ENCODE measurements around the gene ZC3H6. TPM values are rescaled to one million over a fixed set of nuclear protein-coding genes. Genes with fewer than 3 reads are reported as not detected.

Gene ZC3H6
- total RNA-seq, 1 donor from 2014 or later, result 3.9 TPM

DNA sequence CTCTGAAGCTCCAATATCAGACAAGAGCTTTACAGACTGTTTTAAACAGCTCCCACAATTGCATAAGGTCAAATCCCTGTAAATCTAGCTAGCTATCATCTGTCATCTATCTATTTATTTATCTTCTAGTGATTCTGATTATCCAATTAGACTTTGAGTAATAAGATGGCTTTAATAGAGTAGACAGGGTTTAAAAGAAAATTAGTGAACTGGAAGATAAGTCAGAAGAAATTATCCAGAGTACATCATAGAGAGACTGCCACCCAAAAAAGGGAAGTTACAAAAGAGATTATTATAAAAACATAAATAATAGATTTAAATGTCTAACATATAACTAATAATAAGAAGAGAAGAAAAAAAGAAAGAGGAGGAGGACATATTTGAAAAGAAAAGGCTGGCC lies 12.5 kb upstream of the ZC3H6 start:
- H3K27ac Mint-ChIP-seq (ENCODE audit: unreplicated experiment), result no peak overlapping the region
- H3K4me1 Mint-ChIP-seq (ENCODE audit: low read depth, unreplicated experiment), result no peaks in the 10 kb centered on the region
- no peaks in the 10 kb centered on the region for H3K27me3 Mint-ChIP-seq (ENCODE audit: low read depth, unreplicated experiment)
- DNase-seq (ENCODE audit: low read depth), result no peak
- no peaks in the 10 kb centered on the region for H3K36me3 ChIP-seq (ENCODE audit: insufficient read depth, low read length)
- no peak overlapping the region for H3K4me2 ChIP-seq (ENCODE audit: low read length)
- H3K9me3 Mint-ChIP-seq (ENCODE audit: unreplicated experiment), result peaks cover 2% of the 10 kb centered on the region
- no peaks in the 10 kb centered on the region for H4K20me1 ChIP-seq (ENCODE audit: insufficient read depth, low read length)
- no peak overlapping the region for H3K4me3 ChIP-seq (ENCODE audit: insufficient read depth, low read depth, low read length)
- H3K79me2 ChIP-seq (ENCODE audit: insufficient read depth, low read length), result no peaks in the 10 kb centered on the region
- no peak overlapping the region for H3K9ac ChIP-seq (ENCODE audit: low read length)
- H3K4me3 Mint-ChIP-seq (ENCODE audit: unreplicated experiment), result no peak overlapping the region
- no peaks in the 10 kb centered on the region for H3K27me3 ChIP-seq (ENCODE audit: insufficient read depth, low read length)
- FAIRE-seq, result no peak
- TF ChIP-seq, protein P1, sequence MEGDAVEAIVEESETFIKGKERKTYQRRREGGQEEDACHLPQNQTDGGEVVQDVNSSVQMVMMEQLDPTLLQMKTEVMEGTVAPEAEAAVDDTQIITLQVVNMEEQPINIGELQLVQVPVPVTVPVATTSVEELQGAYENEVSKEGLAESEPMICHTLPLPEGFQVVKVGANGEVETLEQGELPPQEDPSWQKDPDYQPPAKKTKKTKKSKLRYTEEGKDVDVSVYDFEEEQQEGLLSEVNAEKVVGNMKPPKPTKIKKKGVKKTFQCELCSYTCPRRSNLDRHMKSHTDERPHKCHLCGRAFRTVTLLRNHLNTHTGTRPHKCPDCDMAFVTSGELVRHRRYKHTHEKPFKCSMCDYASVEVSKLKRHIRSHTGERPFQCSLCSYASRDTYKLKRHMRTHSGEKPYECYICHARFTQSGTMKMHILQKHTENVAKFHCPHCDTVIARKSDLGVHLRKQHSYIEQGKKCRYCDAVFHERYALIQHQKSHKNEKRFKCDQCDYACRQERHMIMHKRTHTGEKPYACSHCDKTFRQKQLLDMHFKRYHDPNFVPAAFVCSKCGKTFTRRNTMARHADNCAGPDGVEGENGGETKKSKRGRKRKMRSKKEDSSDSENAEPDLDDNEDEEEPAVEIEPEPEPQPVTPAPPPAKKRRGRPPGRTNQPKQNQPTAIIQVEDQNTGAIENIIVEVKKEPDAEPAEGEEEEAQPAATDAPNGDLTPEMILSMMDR (IDR thresholded peaks at IDR 0.05; ENCODE audit: insufficient read depth, low read depth, low read length), result no peak
- peaks cover 4% of the 10 kb centered on the region for H3K4me1 ChIP-seq (ENCODE audit: insufficient read depth, low read length)
- H3K36me3 Mint-ChIP-seq (ENCODE audit: low read depth, unreplicated experiment), result no peaks in the 10 kb centered on the region
- no peak overlapping the region for H3K27ac ChIP-seq (ENCODE audit: low read depth, low read length)
- no peak overlapping the region for H2AFZ ChIP-seq (ENCODE audit: low read depth, low read length)
- peaks cover 4% of the 10 kb centered on the region for H3K9me3 ChIP-seq (ENCODE audit: insufficient read depth, low read depth, low read length)

DNA sequence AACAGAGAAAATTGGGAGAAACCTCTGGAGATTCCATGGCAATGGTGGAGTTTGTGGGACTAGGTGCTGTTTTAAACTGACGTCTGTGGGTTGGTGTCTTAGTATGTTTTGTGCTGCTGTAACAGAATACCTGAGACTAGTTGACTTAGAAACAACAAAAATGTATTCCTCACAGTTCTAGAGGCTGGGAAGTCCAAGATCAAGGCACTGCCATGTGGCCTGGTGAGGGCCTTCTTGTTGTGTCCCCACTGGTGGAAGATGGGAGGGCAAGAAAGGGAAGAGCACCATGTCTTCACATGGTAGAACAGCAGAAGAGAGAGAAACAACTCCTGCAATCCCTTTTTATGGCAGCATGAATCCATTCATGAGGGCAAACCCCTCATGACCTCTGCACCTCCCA lies 6.8 kb upstream of the ZC3H6 start:
- H3K36me3 Mint-ChIP-seq (ENCODE audit: low read depth, unreplicated experiment), result no peaks in the 10 kb centered on the region
- no peak overlapping the region for H2AFZ ChIP-seq (ENCODE audit: low read depth, low read length)
- H3K9me3 Mint-ChIP-seq (ENCODE audit: unreplicated experiment), result no peaks in the 10 kb centered on the region
- no peak overlapping the region for H3K9ac ChIP-seq (ENCODE audit: low read length)
- no peaks in the 10 kb centered on the region for H3K79me2 ChIP-seq (ENCODE audit: insufficient read depth, low read length)
- H3K27me3 ChIP-seq (ENCODE audit: insufficient read depth, low read length), result no peaks in the 10 kb centered on the region
- no peak overlapping the region for H3K4me3 ChIP-seq (ENCODE audit: insufficient read depth, low read depth, low read length)
- no peaks in the 10 kb centered on the region for H3K4me1 Mint-ChIP-seq (ENCODE audit: low read depth, unreplicated experiment)
- H3K27ac ChIP-seq (ENCODE audit: low read depth, low read length), result no peak overlapping the region
- no peaks in the 10 kb centered on the region for H3K36me3 ChIP-seq (ENCODE audit: insufficient read depth, low read length)
- H3K4me3 Mint-ChIP-seq (ENCODE audit: unreplicated experiment), result no peak overlapping the region
- H4K20me1 ChIP-seq (ENCODE audit: insufficient read depth, low read length), result no peaks in the 10 kb centered on the region
- no peaks in the 10 kb centered on the region for H3K9me3 ChIP-seq (ENCODE audit: insufficient read depth, low read depth, low read length)
- H3K4me1 ChIP-seq (ENCODE audit: insufficient read depth, low read length), result no peaks in the 10 kb centered on the region
- FAIRE-seq (no peak), DNase-seq (ENCODE audit: low read depth) (no peak)
- TF ChIP-seq, protein P1 (IDR thresholded peaks at IDR 0.05; ENCODE audit: insufficient read depth, low read depth, low read length), result no peak
- TF ChIP-seq EZH2 (IDR thresholded peaks at IDR 0.05; ENCODE audit: insufficient read depth, low read length), result no peak
- no peaks in the 10 kb centered on the region for H3K27me3 Mint-ChIP-seq (ENCODE audit: low read depth, unreplicated experiment)
- H3K27ac Mint-ChIP-seq (ENCODE audit: unreplicated experiment), result no peak overlapping the region
- no peak overlapping the region for H3K4me2 ChIP-seq (ENCODE audit: low read length)

DNA sequence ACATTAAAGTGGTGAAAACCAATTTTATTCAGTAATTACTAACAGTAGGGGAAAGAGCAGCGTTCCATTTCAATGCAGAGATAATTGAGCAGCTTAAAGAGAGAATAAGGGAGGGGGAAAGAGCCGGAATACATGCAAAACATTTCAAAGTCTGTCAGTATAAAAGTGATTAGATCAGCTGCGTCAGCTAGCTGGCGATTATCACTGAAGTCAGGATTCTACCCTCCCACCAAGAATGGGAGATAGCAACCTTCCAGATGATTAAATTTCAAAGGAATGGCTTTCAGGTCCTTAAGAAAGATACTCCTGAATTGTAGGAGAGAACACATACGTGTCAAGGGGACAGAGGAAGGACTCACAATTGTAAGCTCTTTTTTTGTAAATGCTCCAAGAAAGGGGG lies 2.7 kb upstream of the ZC3H6 start:
- Mint-ChIP-seq H3K4me1 (ENCODE audit: low read depth, unreplicated experiment) (no peaks in the 10 kb centered on the region), H3K36me3 (ENCODE audit: low read depth, unreplicated experiment) (no peaks in the 10 kb centered on the region), H3K27me3 (ENCODE audit: low read depth, unreplicated experiment) (no peaks in the 10 kb centered on the region), H3K27ac (ENCODE audit: unreplicated experiment) (no peak overlapping the region), H3K4me3 (ENCODE audit: unreplicated experiment) (no peak overlapping the region), H3K9me3 (ENCODE audit: unreplicated experiment) (no peaks in the 10 kb centered on the region)
- Histone ChIP-seq H3K4me2 (ENCODE audit: low read length) (no peak overlapping the region), H3K9me3 (ENCODE audit: insufficient read depth, low read depth, low read length) (no peaks in the 10 kb centered on the region), H3K27ac (ENCODE audit: low read depth, low read length) (no peak overlapping the region), H3K4me3 (ENCODE audit: insufficient read depth, low read depth, low read length) (no peak overlapping the region), H3K4me1 (ENCODE audit: insufficient read depth, low read length) (peaks cover 6% of the 10 kb centered on the region), H3K79me2 (ENCODE audit: insufficient read depth, low read length) (no peaks in the 10 kb centered on the region), H3K9ac (ENCODE audit: low read length) (no peak overlapping the region), H2AFZ (ENCODE audit: low read depth, low read length) (no peak overlapping the region), H4K20me1 (ENCODE audit: insufficient read depth, low read length) (no peaks in the 10 kb centered on the region), H3K36me3 (ENCODE audit: insufficient read depth, low read length) (no peaks in the 10 kb centered on the region), H3K27me3 (ENCODE audit: insufficient read depth, low read length) (no peaks in the 10 kb centered on the region)
- no peak for FAIRE-seq
- TF ChIP-seq, protein P1 (IDR thresholded peaks at IDR 0.05; ENCODE audit: insufficient read depth, low read depth, low read length), result no peak
- TF ChIP-seq EZH2 (IDR thresholded peaks at IDR 0.05; ENCODE audit: insufficient read depth, low read length), result no peak
- no peak for DNase-seq (ENCODE audit: low read depth)
